H9 (cell line): Measurements from ENCODE around the gene PDE6H. TPM values are rescaled to one million over a fixed set of nuclear protein-coding genes. Genes with fewer than 3 reads are reported as not detected.

Experiments used
- DNase-seq: peaks from one replicate; pipeline ENCODE4 v3.0.0-alpha.2; 2017
- H2AFZ ChIP-seq: one replicate; pipeline ENCODE4 v1.6.1; 2013; ENCODE audit warnings: mild to moderate bottlenecking, low read length, control low read depth, moderate library complexity
- H2AK5ac ChIP-seq: 2 replicates; pipeline ENCODE4 v1.6.1; 2013; ENCODE audit warnings: low read length, control low read depth, mixed read lengths; ENCODE audit not compliant: insufficient read length
- H2BK120ac ChIP-seq: one replicate; pipeline ENCODE4 v1.6.1; 2013; ENCODE audit warnings: low read depth, mild to moderate bottlenecking, low read length, control low read depth, inconsistent platforms; ENCODE audit not compliant: poor library complexity, severe bottlenecking
- H2BK12ac ChIP-seq: 2 replicates; pipeline ENCODE4 v1.6.1; 2013; ENCODE audit warnings: low read length, control low read depth, mixed read lengths, low read depth; ENCODE audit not compliant: insufficient read length
- H2BK15ac ChIP-seq: 2 replicates; pipeline ENCODE4 v1.6.1; 2013; ENCODE audit warnings: low read depth, low read length, control low read depth
- H2BK20ac ChIP-seq: one replicate; pipeline ENCODE4 v1.6.1; 2013; ENCODE audit warnings: low read depth, mild to moderate bottlenecking, low read length, control low read depth, inconsistent platforms; ENCODE audit not compliant: poor library complexity, severe bottlenecking
- H2BK5ac ChIP-seq: 2 replicates; pipeline ENCODE4 v1.6.1; 2013; ENCODE audit warnings: low read length, control low read depth, mixed read lengths; ENCODE audit not compliant: insufficient read length
- H3K14ac ChIP-seq: 2 replicates; pipeline ENCODE4 v1.6.1; 2013; ENCODE audit warnings: low read length, control low read depth; ENCODE audit not compliant: insufficient read depth
- H3K18ac ChIP-seq: 2 replicates; pipeline ENCODE4 v1.6.1; 2013; ENCODE audit warnings: low read depth, mild to moderate bottlenecking, mixed read lengths, low read length, control low read depth; ENCODE audit not compliant: insufficient read length
- H3K23ac ChIP-seq: 2 replicates; pipeline ENCODE4 v1.6.1; 2013; ENCODE audit warnings: low read length, control low read depth, mixed read lengths, low read depth; ENCODE audit not compliant: insufficient read length
- H3K23me2 ChIP-seq: 2 replicates; pipeline ENCODE4 v1.6.1; 2013; ENCODE audit warnings: low read depth, mild to moderate bottlenecking, mixed read lengths, low read length, control low read depth; ENCODE audit not compliant: insufficient read length, poor library complexity, severe bottlenecking
- H3K27ac ChIP-seq: 2 replicates; pipeline ENCODE4 v1.5.1; 2013; ENCODE audit warnings: low read length, control low read depth, mixed read lengths, low read depth; ENCODE audit not compliant: insufficient read length
- H3K27me3 ChIP-seq: 2 replicates; pipeline ENCODE4 v1.6.1; 2013; ENCODE audit warnings: low read length, control low read depth, inconsistent platforms; ENCODE audit not compliant: insufficient read depth
- H3K4ac ChIP-seq: 2 replicates; pipeline ENCODE4 v1.6.1; 2013; ENCODE audit warnings: low read depth, mild to moderate bottlenecking, control low read depth, inconsistent platforms, low read length, moderate library complexity
- H3K4me1 ChIP-seq: 2 replicates; pipeline ENCODE4 v1.6.1; 2013; ENCODE audit warnings: low read length, control low read depth, inconsistent platforms; ENCODE audit not compliant: insufficient read depth
- H3K4me2 ChIP-seq: 2 replicates; pipeline ENCODE4 v1.6.1; 2013; ENCODE audit warnings: low read length, control low read depth, mixed read lengths; ENCODE audit not compliant: insufficient read length, insufficient read depth
- H3K56ac ChIP-seq: 2 replicates; pipeline ENCODE4 v1.6.1; 2013; ENCODE audit warnings: low read depth, mild to moderate bottlenecking, mixed read lengths, low read length, control low read depth; ENCODE audit not compliant: insufficient read length
- H3K79me1 ChIP-seq: 2 replicates; pipeline ENCODE4 v1.6.1; 2013; ENCODE audit warnings: low read depth, mild to moderate bottlenecking, moderate library complexity, low read length, control low read depth, inconsistent platforms; ENCODE audit not compliant: insufficient read depth, poor library complexity, severe bottlenecking
- H3K79me2 ChIP-seq: 2 replicates; pipeline ENCODE4 v1.6.1; 2013; ENCODE audit warnings: low read length, control low read depth, inconsistent platforms; ENCODE audit not compliant: insufficient read depth
- H3K9ac ChIP-seq: 2 replicates; pipeline ENCODE4 v1.6.1; 2013; ENCODE audit warnings: low read length, control low read depth, mixed read lengths; ENCODE audit not compliant: insufficient read length; ENCODE audit errors: extremely low read depth
- H3K9me3 ChIP-seq: one replicate; pipeline ENCODE4 v1.6.1; 2013; ENCODE audit warnings: low read depth, low read length, inconsistent platforms; ENCODE audit not compliant: control insufficient read depth
- H3T11ph ChIP-seq: one replicate; pipeline ENCODE4 v1.6.1; 2013; ENCODE audit warnings: mild to moderate bottlenecking, low read length, control low read depth, inconsistent platforms
- H4K20me1 ChIP-seq: one replicate; pipeline ENCODE4 v1.6.1; 2013; ENCODE audit not compliant: control insufficient read depth, insufficient read length, insufficient read depth
- H4K5ac ChIP-seq: 2 replicates; pipeline ENCODE4 v1.6.1; 2013; ENCODE audit warnings: low read depth, mild to moderate bottlenecking, mixed read lengths, low read length, control low read depth; ENCODE audit not compliant: insufficient read length
- H4K8ac ChIP-seq: replicated peaks from 2 replicates; pipeline ENCODE4 v1.6.1; 2013; ENCODE audit warnings: low read length, control low read depth, mixed read lengths, low read depth; ENCODE audit not compliant: insufficient read length
- H4K91ac ChIP-seq: 2 replicates; pipeline ENCODE4 v1.6.1; 2013; ENCODE audit warnings: low read depth, mild to moderate bottlenecking, moderate library complexity, mixed read lengths, low read length, control low read depth; ENCODE audit not compliant: insufficient read length
- H3K27ac Mint-ChIP-seq, 3 experiments: 2 replicates in 2 of 3; 3 replicates in 1 of 3; pipeline ENCODE4 v1.8.0; 2020 to 2021; ENCODE audit warnings: mixed read lengths in 3 of 3, mild to moderate bottlenecking in 1 of 3, moderate library complexity in 1 of 3
- H3K27me3 Mint-ChIP-seq: 2 replicates; pipeline ENCODE4 v1.8.0; 2021; ENCODE audit warnings: low read depth, mild to moderate bottlenecking, moderate library complexity, mixed read lengths
- H3K36me3 Mint-ChIP-seq, 3 experiments: 2 replicates in 2 of 3; 3 replicates in 1 of 3; pipeline ENCODE4 v1.8.0; 2020 to 2021; ENCODE audit warnings: low read depth in 3 of 3, mixed read lengths in 3 of 3; ENCODE audit not compliant: insufficient read depth in 1 of 3
- H3K4me1 Mint-ChIP-seq, 2 experiments: 2 replicates each; pipeline ENCODE4 v1.8.0; 2020; ENCODE audit warnings: mixed read lengths in 2 of 2
- H3K4me3 Mint-ChIP-seq, 2 experiments: 2 replicates in 1 of 2; 3 replicates in 1 of 2; pipeline ENCODE4 v1.8.0; 2020 to 2021; ENCODE audit warnings: mild to moderate bottlenecking in 2 of 2, mixed read lengths in 2 of 2, moderate library complexity in 1 of 2
- H3K9me3 Mint-ChIP-seq, 2 experiments: 2 replicates in 1 of 2; 3 replicates in 1 of 2; pipeline ENCODE4 v1.8.0; 2020; ENCODE audit warnings: mild to moderate bottlenecking in 2 of 2, mixed read lengths in 2 of 2, moderate library complexity in 1 of 2
- CTCF ChIP-seq: fragments of 200-600 bp; sonication (generic); conservative IDR thresholded peaks from 3 replicates; pipeline ENCODE4 v1.8.0; 2021; ENCODE audit warnings: antibody characterized with exemption, mild to moderate bottlenecking
- WGBS: extraction: QIAGEN DNeasy Blood & Tissue Kit; methylation state at CpG from one replicate; pipeline ENCODE4 v1.1.7; 2013; ENCODE audit warnings: missing lambda C conversion rate, low lambda C conversion rate, mixed read lengths; ENCODE audit not compliant: insufficient read length; ENCODE audit errors: extremely low coverage; 5-methylcytosine and 5-hydroxymethylcytosine counted together
- total RNA-seq: library from RNA; stranded (reverse); gene quantifications from 2 replicates; pipeline ENCODE4 v1.2.1, GENCODE V29; 2021

Gene PDE6H
- total RNA-seq, 1 experiment from 2014 or later, result not detected

DNA sequence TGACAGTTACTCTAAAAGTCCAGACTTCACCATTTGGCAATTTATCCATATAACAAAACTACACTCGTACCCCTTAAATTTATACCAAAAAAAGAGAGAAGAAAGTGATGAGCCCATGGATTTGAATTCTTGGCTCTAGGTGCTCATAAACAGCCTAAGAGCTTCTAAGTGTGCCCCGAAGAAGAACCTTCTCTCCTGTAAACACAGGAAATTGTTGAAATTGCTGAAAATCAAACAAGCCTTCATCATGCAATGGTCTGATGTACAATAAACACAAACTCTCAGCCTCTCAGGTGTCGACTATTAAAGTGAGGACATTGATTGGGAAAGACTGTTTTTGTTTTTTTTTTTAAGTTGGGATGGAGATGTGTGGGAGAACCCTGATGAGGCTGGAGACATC lies 21.8 kb downstream of the PDE6H start:
- H2BK12ac ChIP-seq, result no peak overlapping the region
- Mint-ChIP-seq H3K27ac (no peak overlapping the region), H3K4me3 (no peak overlapping the region), H3K4me1 (no peaks in the 10 kb centered on the region), H3K9me3 (peaks cover 4 to 7% of the 10 kb centered on the region in 2 experiments; a peak in 3 of 5 replicates), H3K36me3 (no peaks in the 10 kb centered on the region), H3K27me3 (no peaks in the 10 kb centered on the region)
- no peak overlapping the region for H3K4ac ChIP-seq
- no peak overlapping the region for H2BK5ac ChIP-seq
- no peaks in the 10 kb centered on the region for H4K20me1 ChIP-seq
- no peak overlapping the region for H3K56ac ChIP-seq
- H3K27ac ChIP-seq, result no peak overlapping the region
- no peak overlapping the region for H4K5ac ChIP-seq
- no peaks in the 10 kb centered on the region for H3K9me3 ChIP-seq
- no peak overlapping the region for H2AFZ ChIP-seq
- H4K91ac ChIP-seq, result no peak overlapping the region
- no peak overlapping the region for H3K9ac ChIP-seq
- no peaks in the 10 kb centered on the region for H3K79me1 ChIP-seq
- no peak overlapping the region for H3K18ac ChIP-seq
- no peak overlapping the region for H2BK15ac ChIP-seq
- no CpG with 5 or more reads among the region's 3 CpGs for WGBS
- H3K27me3 ChIP-seq, result no peaks in the 10 kb centered on the region
- H3K79me2 ChIP-seq, result no peaks in the 10 kb centered on the region
- no peaks in the 10 kb centered on the region for H3K23me2 ChIP-seq
- H2BK20ac ChIP-seq, result no peak overlapping the region
- H3K14ac ChIP-seq, result no peak overlapping the region
- H4K8ac ChIP-seq, result no peak overlapping the region
- H2AK5ac ChIP-seq, result no peak overlapping the region
- H3K4me1 ChIP-seq, result no peaks in the 10 kb centered on the region
- H3K4me2 ChIP-seq, result no peak overlapping the region
- no peak for TF ChIP-seq CTCF
- DNase-seq, result no peak
- no peak overlapping the region for H2BK120ac ChIP-seq
- H3T11ph ChIP-seq, result no peak overlapping the region
- no peak overlapping the region for H3K23ac ChIP-seq
